ENCODE measurements around the gene CERS3.
"Not testable (repeated sequence)": the region's sequence is repeated elsewhere in the genome, so short reads cannot be mapped to it uniquely, and the experiment has no call there.

Gene CERS3

GRCh38 chr15:100471933-100472332 lies 56.8 kb downstream of the CERS3 start:
- Histone ChIP-seq H3K9me3 (ENCODE audit: control insufficient read depth, low read length) (no peaks in the 10 kb centered on the region), H3K4me3 (ENCODE audit: insufficient read depth, low read depth, low read length) (no peak overlapping the region), H3K27me3 (ENCODE audit: control insufficient read depth, insufficient read depth, low read length, poor library complexity, severe bottlenecking) (no peaks in the 10 kb centered on the region), H3K27ac (ENCODE audit: insufficient read depth, low read depth, low read length, poor library complexity, severe bottlenecking) (no peak overlapping the region), H3K36me3 (ENCODE audit: control insufficient read depth, insufficient read depth, low read length) (no peaks in the 10 kb centered on the region), H3K4me1 (ENCODE audit: control insufficient read depth, insufficient read depth, low read length) (no peaks in the 10 kb centered on the region)
- WGBS, 2 experiments: 91 to 97% methylated on average over 2 to 3 of the region's 3 CpGs

DNA sequence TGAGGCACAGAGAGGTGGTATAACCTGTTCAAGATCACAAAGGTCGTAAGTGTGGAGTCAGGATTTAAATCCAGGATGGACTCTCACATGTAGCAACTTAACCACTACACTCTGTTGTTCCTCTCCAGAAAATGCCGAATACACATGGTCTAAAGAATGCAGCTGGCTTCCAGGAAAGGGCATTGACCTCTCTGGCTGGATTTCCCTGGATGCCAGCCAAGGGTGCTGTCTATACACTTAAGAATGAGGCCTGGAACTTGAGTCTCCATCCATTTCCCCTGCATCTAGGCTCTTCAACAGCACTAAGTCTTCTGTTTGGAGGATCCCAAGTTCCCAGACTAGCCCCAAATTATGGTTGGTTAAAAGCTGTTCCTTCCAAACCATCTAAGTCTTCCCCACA lies 60.5 kb downstream of the CERS3 start:
- Histone ChIP-seq H3K4me1 (ENCODE audit: control insufficient read depth, insufficient read depth, low read length) (peaks cover 11% of the 10 kb centered on the region), H3K27ac (ENCODE audit: insufficient read depth, low read depth, low read length, poor library complexity, severe bottlenecking) (no peak overlapping the region), H3K27me3 (ENCODE audit: control insufficient read depth, insufficient read depth, low read length, poor library complexity, severe bottlenecking) (no peaks in the 10 kb centered on the region), H3K36me3 (ENCODE audit: control insufficient read depth, insufficient read depth, low read length) (no peaks in the 10 kb centered on the region), H3K4me3 (ENCODE audit: insufficient read depth, low read depth, low read length) (no peak overlapping the region), H3K9me3 (ENCODE audit: control insufficient read depth, low read length) (no peaks in the 10 kb centered on the region)
- WGBS, 2 experiments: 94 to 97% methylated on average over 2 of the region's 2 CpGs

GRCh38 chr15:100466073-100466472 lies 62.7 kb downstream of the CERS3 start:
- no peaks in the 10 kb centered on the region for H3K9me3 ChIP-seq (ENCODE audit: control insufficient read depth, low read length)
- no peaks in the 10 kb centered on the region for H3K27me3 ChIP-seq (ENCODE audit: control insufficient read depth, insufficient read depth, low read length, poor library complexity, severe bottlenecking)
- H3K36me3 ChIP-seq (ENCODE audit: control insufficient read depth, insufficient read depth, low read length): no peaks in the 10 kb centered on the region
- 57 to 63% methylated on average over 4 of the region's 4 CpGs for WGBS, 2 experiments
- H3K27ac ChIP-seq (ENCODE audit: insufficient read depth, low read depth, low read length, poor library complexity, severe bottlenecking): no peak overlapping the region
- no peak overlapping the region for H3K4me3 ChIP-seq (ENCODE audit: insufficient read depth, low read depth, low read length)
- peaks cover 14% of the 10 kb centered on the region for H3K4me1 ChIP-seq (ENCODE audit: control insufficient read depth, insufficient read depth, low read length)

- WGBS, 2 experiments: 58 to 64% methylated on average over 5 of the region's 5 CpGs
- Histone ChIP-seq H3K9me3 (ENCODE audit: control insufficient read depth, low read length) (no peaks in the 10 kb centered on the region), H3K27ac (ENCODE audit: insufficient read depth, low read depth, low read length, poor library complexity, severe bottlenecking) (no peak overlapping the region), H3K36me3 (ENCODE audit: control insufficient read depth, insufficient read depth, low read length) (no peaks in the 10 kb centered on the region), H3K4me3 (ENCODE audit: insufficient read depth, low read depth, low read length) (no peak overlapping the region), H3K4me1 (ENCODE audit: control insufficient read depth, insufficient read depth, low read length) (peaks cover 18% of the 10 kb centered on the region), H3K27me3 (ENCODE audit: control insufficient read depth, insufficient read depth, low read length, poor library complexity, severe bottlenecking) (no peaks in the 10 kb centered on the region)
These were observed 63.9 kb downstream of the CERS3 start for GRCh38 chr15:100464888-100465287.

DNA sequence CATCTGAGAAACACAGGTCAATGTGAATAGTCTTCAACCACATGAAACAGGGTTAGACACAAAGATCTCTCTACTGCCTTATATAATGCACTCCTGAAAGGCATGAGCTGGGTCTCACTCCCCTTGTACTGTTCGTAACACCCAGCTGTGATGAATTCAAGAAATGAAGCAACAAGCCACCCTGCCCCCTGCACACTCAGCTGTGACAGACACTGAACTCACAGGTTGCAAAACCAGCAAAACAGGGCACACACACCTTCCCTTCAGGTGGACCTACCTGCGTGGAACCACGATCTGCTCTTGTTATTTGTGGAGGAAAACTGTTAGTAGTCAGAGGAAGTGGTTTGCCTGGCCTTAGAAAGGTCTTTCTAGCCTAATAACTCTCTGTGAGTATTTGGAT lies 64.5 kb downstream of the CERS3 start:
- H3K36me3 ChIP-seq (ENCODE audit: control insufficient read depth, insufficient read depth, low read length): no peaks in the 10 kb centered on the region
- H3K4me1 ChIP-seq (ENCODE audit: control insufficient read depth, insufficient read depth, low read length): peaks cover 18% of the 10 kb centered on the region
- WGBS, 2 experiments: 89 to 97% methylated on average over 3 of the region's 3 CpGs
- H3K4me3 ChIP-seq (ENCODE audit: insufficient read depth, low read depth, low read length): no peak overlapping the region
- no peaks in the 10 kb centered on the region for H3K27me3 ChIP-seq (ENCODE audit: control insufficient read depth, insufficient read depth, low read length, poor library complexity, severe bottlenecking)
- H3K27ac ChIP-seq (ENCODE audit: insufficient read depth, low read depth, low read length, poor library complexity, severe bottlenecking): no peak overlapping the region
- H3K9me3 ChIP-seq (ENCODE audit: control insufficient read depth, low read length): no peaks in the 10 kb centered on the region

- H3K36me3 ChIP-seq (ENCODE audit: control insufficient read depth, insufficient read depth, low read length): no peaks in the 10 kb centered on the region
- peaks cover 18% of the 10 kb centered on the region for H3K4me1 ChIP-seq (ENCODE audit: control insufficient read depth, insufficient read depth, low read length)
- no peak overlapping the region for H3K4me3 ChIP-seq (ENCODE audit: insufficient read depth, low read depth, low read length)
- no peaks in the 10 kb centered on the region for H3K27me3 ChIP-seq (ENCODE audit: control insufficient read depth, insufficient read depth, low read length, poor library complexity, severe bottlenecking)
- WGBS, 2 experiments: 93 to 97% methylated on average over 4 of the region's 4 CpGs
- no peaks in the 10 kb centered on the region for H3K9me3 ChIP-seq (ENCODE audit: control insufficient read depth, low read length)
- H3K27ac ChIP-seq (ENCODE audit: insufficient read depth, low read depth, low read length, poor library complexity, severe bottlenecking): no peak overlapping the region
These were observed 65.2 kb downstream of the CERS3 start for GRCh38 chr15:100463515-100463914.

DNA sequence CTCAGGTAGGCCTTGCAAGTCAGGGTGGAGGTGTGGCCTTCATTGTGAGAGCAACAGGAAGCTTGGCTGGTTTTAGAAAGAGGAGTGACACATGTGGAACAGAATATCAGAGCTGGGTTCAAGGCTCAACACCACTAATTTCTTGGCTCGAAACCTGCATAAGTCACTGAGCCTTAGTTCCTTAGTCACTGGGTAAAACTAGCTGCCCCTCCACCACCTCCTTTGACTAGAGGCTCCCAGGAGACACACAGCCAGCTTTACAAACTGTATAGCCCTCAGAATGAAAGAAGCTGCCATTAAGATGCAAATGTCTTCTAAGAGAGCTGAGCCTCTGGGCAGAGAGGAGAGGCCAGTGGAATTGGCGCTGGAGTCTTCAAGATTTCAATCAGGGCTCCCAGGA lies 67.7 kb downstream of the CERS3 start:
- WGBS, 2 experiments: 43 to 44% methylated on average over 2 of the region's 2 CpGs
- Histone ChIP-seq H3K36me3 (ENCODE audit: control insufficient read depth, insufficient read depth, low read length) (no peaks in the 10 kb centered on the region), H3K27ac (ENCODE audit: insufficient read depth, low read depth, low read length, poor library complexity, severe bottlenecking) (no peak overlapping the region), H3K9me3 (ENCODE audit: control insufficient read depth, low read length) (no peaks in the 10 kb centered on the region), H3K4me1 (ENCODE audit: control insufficient read depth, insufficient read depth, low read length) (peaks cover 18% of the 10 kb centered on the region), H3K27me3 (ENCODE audit: control insufficient read depth, insufficient read depth, low read length, poor library complexity, severe bottlenecking) (no peaks in the 10 kb centered on the region), H3K4me3 (ENCODE audit: insufficient read depth, low read depth, low read length) (no peak overlapping the region)

GRCh38 chr15:100457201-100457600 lies 71.5 kb downstream of the CERS3 start:
- Histone ChIP-seq H3K4me3 (ENCODE audit: insufficient read depth, low read depth, low read length) (no peak overlapping the region), H3K36me3 (ENCODE audit: control insufficient read depth, insufficient read depth, low read length) (no peaks in the 10 kb centered on the region), H3K27ac (ENCODE audit: insufficient read depth, low read depth, low read length, poor library complexity, severe bottlenecking) (no peak overlapping the region), H3K4me1 (ENCODE audit: control insufficient read depth, insufficient read depth, low read length) (peaks cover 6% of the 10 kb centered on the region), H3K9me3 (ENCODE audit: control insufficient read depth, low read length) (no peaks in the 10 kb centered on the region), H3K27me3 (ENCODE audit: control insufficient read depth, insufficient read depth, low read length, poor library complexity, severe bottlenecking) (no peaks in the 10 kb centered on the region)
- 95% methylated on average over 1 of the region's 1 CpG for WGBS, 2 experiments

DNA sequence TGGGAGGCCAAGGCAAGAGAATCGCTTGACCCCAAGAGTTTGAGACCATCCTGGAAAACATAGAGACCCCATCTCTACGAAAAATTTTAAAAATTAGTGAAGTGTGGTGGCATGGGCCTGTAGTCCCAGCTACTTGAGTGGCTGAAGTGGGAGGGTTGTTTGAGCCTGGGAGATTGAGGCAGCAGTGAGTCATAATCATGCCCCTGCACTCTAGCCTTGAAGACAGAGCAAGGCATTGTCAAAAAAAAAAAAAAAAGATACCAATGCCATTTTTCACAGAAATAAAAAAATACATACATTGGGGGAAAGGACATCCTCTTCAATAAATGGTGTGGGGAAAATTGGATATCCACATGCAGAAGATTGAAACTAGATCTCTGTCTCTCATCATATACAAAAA lies 74.6 kb downstream of the CERS3 start:
- H3K36me3 ChIP-seq (ENCODE audit: control insufficient read depth, insufficient read depth, low read length): no peaks in the 10 kb centered on the region
- H3K27me3 ChIP-seq (ENCODE audit: control insufficient read depth, insufficient read depth, low read length, poor library complexity, severe bottlenecking): no peaks in the 10 kb centered on the region
- H3K4me3 ChIP-seq (ENCODE audit: insufficient read depth, low read depth, low read length): no peak overlapping the region
- no peak overlapping the region for H3K27ac ChIP-seq (ENCODE audit: insufficient read depth, low read depth, low read length, poor library complexity, severe bottlenecking)
- no peaks in the 10 kb centered on the region for H3K4me1 ChIP-seq (ENCODE audit: control insufficient read depth, insufficient read depth, low read length)
- no peaks in the 10 kb centered on the region for H3K9me3 ChIP-seq (ENCODE audit: control insufficient read depth, low read length)
- 91 to 94% methylated on average over 2 of the region's 2 CpGs for WGBS, 2 experiments

- Histone ChIP-seq H3K9me3 (ENCODE audit: control insufficient read depth, low read length) (no peaks in the 10 kb centered on the region), H3K27me3 (ENCODE audit: control insufficient read depth, insufficient read depth, low read length, poor library complexity, severe bottlenecking) (no peaks in the 10 kb centered on the region), H3K4me3 (ENCODE audit: insufficient read depth, low read depth, low read length) (no peak overlapping the region), H3K4me1 (ENCODE audit: control insufficient read depth, insufficient read depth, low read length) (no peaks in the 10 kb centered on the region), H3K36me3 (ENCODE audit: control insufficient read depth, insufficient read depth, low read length) (no peaks in the 10 kb centered on the region), H3K27ac (ENCODE audit: insufficient read depth, low read depth, low read length, poor library complexity, severe bottlenecking) (no peak overlapping the region)
- WGBS, 2 experiments: 63 to 79% methylated on average over 2 of the region's 2 CpGs
These were observed 80.3 kb downstream of the CERS3 start for GRCh38 chr15:100448481-100448880.

DNA sequence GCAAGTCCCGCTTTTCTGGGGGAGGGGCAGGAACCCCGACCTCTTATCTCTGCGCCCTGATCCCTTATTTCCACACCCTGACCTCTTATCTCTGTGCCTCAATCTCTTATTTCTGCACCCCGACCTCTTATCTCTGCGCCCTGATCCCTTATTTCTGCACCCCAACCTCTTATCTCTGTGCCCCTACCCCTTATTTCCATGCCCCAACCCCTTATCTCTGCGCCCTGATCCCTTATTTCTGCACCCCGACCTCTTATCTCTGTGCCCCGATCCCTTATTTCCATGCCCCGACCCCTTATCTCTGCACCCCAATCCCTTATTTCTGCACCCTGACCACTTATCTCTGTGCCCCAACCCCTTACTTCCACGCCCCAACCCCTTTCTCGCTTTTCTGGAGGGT lies 87.7 kb downstream of the CERS3 start:
- not testable (repeated sequence) for H3K4me1 ChIP-seq (ENCODE audit: control insufficient read depth, insufficient read depth, low read length); H3K36me3 ChIP-seq (ENCODE audit: control insufficient read depth, insufficient read depth, low read length); H3K9me3 ChIP-seq (ENCODE audit: control insufficient read depth, low read length); H3K27ac ChIP-seq (ENCODE audit: insufficient read depth, low read depth, low read length, poor library complexity, severe bottlenecking); H3K27me3 ChIP-seq (ENCODE audit: control insufficient read depth, insufficient read depth, low read length, poor library complexity, severe bottlenecking); H3K4me3 ChIP-seq (ENCODE audit: insufficient read depth, low read depth, low read length)
- 91 to 92% methylated on average over 11 of the region's 11 CpGs for WGBS, 2 experiments
